Pancreas (tissue), 10 donors: ENCODE data around the gene SLC9A1. TPM values are rescaled to one million over a fixed set of nuclear protein-coding genes. Genes with fewer than 3 reads are reported as not detected.

Experiments used
- ATAC-seq, 4 donors: fragments of 200-7000 bp; cut with Tn5 transposase; one replicate each; pipeline versions ENCODE4 v1.8.0 to v1.9.1; 2020; ENCODE audit warnings: mild to moderate bottlenecking in 4 of 4, moderate library complexity in 4 of 4
- DNase-seq, 6 donors: peaks; one replicate each; pipeline ENCODE4 v3.0.0-alpha.2; 2020
- FAIRE-seq: peaks from 2 replicates; lab custom pipeline; 2012; peaks lifted over from hg19 to GRCh38; lab: Jason Lieb, UNC
- H3K27ac ChIP-seq, 4 donors: fragments of 200-600 bp; sonication (generic); 1 replicate in 3 of 4; 2 replicates in 1 of 4; pipeline versions ENCODE4 v1.5.0 to v1.8.0; 2020
- H3K27me3 ChIP-seq, 4 donors: fragments of 200-600 bp; one replicate each; pipeline ENCODE4 v1.8.0; 2021
- H3K36me3 ChIP-seq, 3 donors: fragments of 200-600 bp; sonication (generic) in 1 of 3; one replicate each; pipeline versions ENCODE4 v1.5.0 to v1.8.0; 2020 to 2021
- H3K4me1 ChIP-seq, 3 donors: fragments of 200-600 bp; one replicate each; pipeline ENCODE4 v1.8.0; 2021
- H3K4me3 ChIP-seq, 4 donors: fragments of 200-600 bp; sonication (generic) in 2 of 4; one replicate each; pipeline versions ENCODE4 v1.5.0 to v1.8.0; 2020 to 2021
- H3K9me3 ChIP-seq, 4 donors: fragments of 200-600 bp; one replicate each; pipeline ENCODE4 v1.8.0; 2021
- CTCF ChIP-seq, 4 donors: fragments of 200-600 bp; sonication (generic) in 3 of 4; IDR thresholded peaks; one replicate each; pipeline versions ENCODE4 v1.5.0 to v1.8.0; 2021; ENCODE audit warnings: antibody characterized with exemption in 4 of 4
- WGBS, 2 donors: extraction: QIAGEN DNeasy Blood & Tissue Kit; methylation state at CpG; one replicate each; pipeline ENCODE4 v1.1.7; 2013; 5-methylcytosine and 5-hydroxymethylcytosine counted together
- intact Hi-C, 3 donors: fragments of 100-400 bp; cut with DNase I; formaldehyde crosslinking; loops; one replicate each; pipeline versions ENCODE4 v1.11.1 to v1.14.2; 2022
- polyA plus RNA-seq, 2 donors: library from polyadenylated mRNA; stranded (reverse); fragments of 200-250 nt; gene quantifications; one replicate each; pipeline ENCODE4 v1.2.3, GENCODE V29; 2013
- total RNA-seq, 6 donors: library from RNA; stranded (reverse); fragmentation: NEBNext Ultra II Directional in 4 of 6; extraction: Animal tissue kit (Norgen Biotek cat#: 25700) in 4 of 6; gene quantifications; one replicate each; pipeline versions ENCODE4 v1.2.1 to v1.2.4, GENCODE V29; 2021 to 2023
- donor health status: healthy with polysubstance abuse.
- donor health status: DM: no; HTN: no; CAD: no; lungs with moderate emphysema.
- donor health status: DM: no; HTN: no; CAD: no.
- donor health status: control.
- donor health status: control.
- donor health status: Bipolar disorder and iron deficiency.
- donor health status: DM: yes; HTN: yes; CAD: no.
- donor health status: DM: no; HTN: no; CAD: no.
- donor health status: DM: no; HTN: no; CAD: no.
- donor health status: DM: yes; HTN: yes; CAD: no.

SLC9A1 gene
- total and polyA plus RNA-seq, 8 donors: 8.3 to 20.6 (median 11.1) TPM

- WGBS, 2 donors: 87 to 88% methylated on average over 10 of the region's 10 CpGs
- Histone ChIP-seq H3K4me1 (no peaks in the 10 kb centered on the region), H3K27me3 (no peaks in the 10 kb centered on the region), H3K27ac (no peak overlapping the region), H3K9me3 (no peaks in the 10 kb centered on the region), H3K4me3 (no peak overlapping the region), H3K36me3 (no peaks in the 10 kb centered on the region)
- intact Hi-C loops: no loop called here
- ATAC-seq: no peak
- no peak for TF ChIP-seq CTCF (IDR thresholded peaks at IDR 0.05)
- DNase-seq: no peak
- no peak for FAIRE-seq
Observed at GRCh38 chr1:27087371-27088220, 67.3 kb downstream of the SLC9A1 start.

- no peak overlapping the region for H3K27ac ChIP-seq
- no peaks in the 10 kb centered on the region for H3K27me3 ChIP-seq
- FAIRE-seq (no peak), ATAC-seq (no peak), DNase-seq (no peak)
- H3K4me3 ChIP-seq: no peak overlapping the region
- H3K4me1 ChIP-seq: no peaks in the 10 kb centered on the region
- TF ChIP-seq CTCF (IDR thresholded peaks at IDR 0.05): no peak
- no peaks in the 10 kb centered on the region for H3K9me3 ChIP-seq
- WGBS, 2 donors: 90 to 93% methylated on average over 3 of the region's 3 CpGs
- intact Hi-C loops: no loop called here
- no peaks in the 10 kb centered on the region for H3K36me3 ChIP-seq
Observed at GRCh38 chr1:27086628-27087027, 68.3 kb downstream of the SLC9A1 start.

- no peak overlapping the region for H3K4me3 ChIP-seq
- WGBS, 2 donors: 66% methylated on average over 3 of the region's 3 CpGs
- no peak for TF ChIP-seq CTCF (IDR thresholded peaks at IDR 0.05)
- ATAC-seq (no peak), FAIRE-seq (no peak), DNase-seq (no peak)
- no peaks in the 10 kb centered on the region for H3K27me3 ChIP-seq
- no peaks in the 10 kb centered on the region for H3K4me1 ChIP-seq
- H3K27ac ChIP-seq: no peak overlapping the region
- H3K36me3 ChIP-seq: no peaks in the 10 kb centered on the region
- no peaks in the 10 kb centered on the region for H3K9me3 ChIP-seq
- intact Hi-C loops: no loop called here
Observed at GRCh38 chr1:27086026-27086425, 68.9 kb downstream of the SLC9A1 start.

GRCh38 chr1:27084107-27084506 is 70.8 kb downstream of the SLC9A1 start:
- FAIRE-seq (no peak), ATAC-seq (no peak), DNase-seq (no peak)
- Histone ChIP-seq H3K27ac (no peak overlapping the region), H3K4me3 (no peak overlapping the region), H3K27me3 (no peaks in the 10 kb centered on the region), H3K4me1 (no peaks in the 10 kb centered on the region), H3K36me3 (no peaks in the 10 kb centered on the region), H3K9me3 (no peaks in the 10 kb centered on the region)
- TF ChIP-seq CTCF (IDR thresholded peaks at IDR 0.05): no peak
- intact Hi-C loops: no loop called here
- 76 to 87% methylated on average over 4 of the region's 4 CpGs for WGBS, 2 donors

GRCh38 chr1:27077968-27078367 is 77.0 kb downstream of the SLC9A1 start:
- no peak for FAIRE-seq
- no peaks in the 10 kb centered on the region for H3K27me3 ChIP-seq
- H3K4me3 ChIP-seq: no peak overlapping the region
- H3K36me3 ChIP-seq: no peaks in the 10 kb centered on the region
- no peak for TF ChIP-seq CTCF (IDR thresholded peaks at IDR 0.05)
- H3K27ac ChIP-seq: no peak overlapping the region
- no peak for ATAC-seq
- WGBS, 2 donors: 43 to 52% methylated on average over 4 to 5 of the region's 7 CpGs
- DNase-seq: no peak
- intact Hi-C loops: no loop called here
- no peaks in the 10 kb centered on the region for H3K4me1 ChIP-seq
- no peaks in the 10 kb centered on the region for H3K9me3 ChIP-seq
